ENCODE data around the gene RB1.
"Not testable (repeated sequence)": the region's sequence is repeated elsewhere in the genome, so short reads cannot be mapped to it uniquely, and the experiment has no call there.

RB1 gene

GRCh38 chr13:48299591-48299990 is 4.0 kb upstream of the RB1 start:
- no peak for DNase-seq

GRCh38 chr13:48302871-48303358 is 636 bp upstream of the RB1 start:
- no peak for DNase-seq

GRCh38 chr13:48304143-48304876 is 759 bp downstream of the RB1 start:
- no peak for DNase-seq

- no peak for DNase-seq
Measured at GRCh38 chr13:48311223-48311622, 7.7 kb downstream of the RB1 start.

GRCh38 chr13:48315969-48316650 is 12.6 kb downstream of the RB1 start:
- DNase-seq: no peak

DNA sequence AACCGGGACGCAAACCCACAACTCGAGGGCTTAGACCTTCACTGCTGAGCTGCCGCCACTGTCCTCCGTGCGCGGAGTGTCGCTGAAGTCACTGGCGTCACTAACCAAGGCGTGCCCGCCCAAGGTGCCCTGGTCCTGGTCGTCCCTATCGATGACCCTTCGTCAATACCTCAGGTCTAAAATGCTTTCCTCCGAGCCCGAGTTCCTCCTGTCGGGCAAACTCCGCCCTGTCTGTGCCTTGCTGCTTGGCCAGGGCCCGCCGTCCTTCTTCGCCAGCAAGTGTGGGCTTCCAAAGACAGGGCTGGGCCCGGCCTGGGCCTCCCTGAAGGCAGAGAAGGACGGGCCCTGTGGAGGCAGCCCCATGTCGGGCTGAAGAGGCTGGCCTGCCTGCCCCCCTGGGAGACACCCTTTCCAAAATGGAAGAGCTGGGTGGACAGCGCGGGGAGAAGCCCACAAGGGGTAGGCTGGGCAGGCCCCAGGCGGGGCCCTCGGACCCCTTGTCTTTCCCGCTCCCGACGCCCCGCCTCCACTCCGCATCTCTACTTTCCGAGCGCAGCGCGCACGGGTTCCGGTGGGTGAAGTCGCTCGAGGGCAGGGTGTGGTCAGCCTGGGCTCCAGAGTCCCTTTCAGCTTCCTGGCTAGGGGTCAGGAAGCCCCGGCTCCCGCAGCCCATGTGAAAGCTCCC is 13.4 kb downstream of the RB1 start:
- DNase-seq: no peak

GRCh38 chr13:48317511-48318376 is 14.2 kb downstream of the RB1 start:
- DNase-seq: no peak

GRCh38 chr13:48318377-48318811 is 14.8 kb downstream of the RB1 start:
- no peak for DNase-seq

DNA sequence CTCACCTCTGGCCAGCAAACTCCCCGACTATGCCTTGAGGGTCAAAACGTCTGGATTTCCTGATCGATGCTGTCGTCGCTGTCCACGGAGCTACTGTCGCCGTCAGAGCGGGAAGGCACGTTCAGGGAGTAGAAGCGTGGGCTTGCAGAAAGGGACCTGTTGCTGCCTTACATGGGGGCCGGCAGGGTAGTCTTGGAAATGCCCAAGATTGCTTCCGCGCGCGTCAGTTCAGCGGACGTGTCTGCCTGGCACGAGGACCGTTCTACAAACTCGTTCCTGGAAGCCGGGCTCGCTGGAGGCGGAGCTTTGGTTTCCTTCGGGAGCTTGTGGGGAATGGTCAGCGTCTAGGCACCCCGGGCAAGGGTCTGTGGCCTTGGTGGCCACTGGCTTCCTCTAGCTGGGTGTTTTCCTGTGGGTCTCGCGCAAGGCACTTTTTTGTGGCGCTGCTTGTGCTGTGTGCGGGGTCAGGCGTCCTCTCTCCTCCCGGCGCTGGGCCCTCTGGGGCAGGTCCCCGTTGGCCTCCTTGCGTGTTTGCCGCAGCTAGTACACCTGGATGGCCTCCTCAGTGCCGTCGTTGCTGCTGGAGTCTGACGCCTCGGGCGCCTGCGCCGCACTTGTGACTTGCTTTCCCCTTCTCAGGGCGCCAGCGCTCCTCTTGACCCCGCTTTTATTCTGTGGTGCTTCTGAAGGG is 15.4 kb downstream of the RB1 start:
- DNase-seq: no peak

GRCh38 chr13:48319531-48320398 is 16.2 kb downstream of the RB1 start:
- DNase-seq: no peak

- DNase-seq: no peak
Measured at GRCh38 chr13:48320399-48320790, 16.8 kb downstream of the RB1 start.

- DNase-seq: no peak
Measured at GRCh38 chr13:48320891-48321510, 17.4 kb downstream of the RB1 start.

- no peak for DNase-seq
Measured at GRCh38 chr13:48322294-48322693, 18.7 kb downstream of the RB1 start.

GRCh38 chr13:48333976-48334375 is 30.4 kb downstream of the RB1 start:
- DNase-seq: no peak

DNA sequence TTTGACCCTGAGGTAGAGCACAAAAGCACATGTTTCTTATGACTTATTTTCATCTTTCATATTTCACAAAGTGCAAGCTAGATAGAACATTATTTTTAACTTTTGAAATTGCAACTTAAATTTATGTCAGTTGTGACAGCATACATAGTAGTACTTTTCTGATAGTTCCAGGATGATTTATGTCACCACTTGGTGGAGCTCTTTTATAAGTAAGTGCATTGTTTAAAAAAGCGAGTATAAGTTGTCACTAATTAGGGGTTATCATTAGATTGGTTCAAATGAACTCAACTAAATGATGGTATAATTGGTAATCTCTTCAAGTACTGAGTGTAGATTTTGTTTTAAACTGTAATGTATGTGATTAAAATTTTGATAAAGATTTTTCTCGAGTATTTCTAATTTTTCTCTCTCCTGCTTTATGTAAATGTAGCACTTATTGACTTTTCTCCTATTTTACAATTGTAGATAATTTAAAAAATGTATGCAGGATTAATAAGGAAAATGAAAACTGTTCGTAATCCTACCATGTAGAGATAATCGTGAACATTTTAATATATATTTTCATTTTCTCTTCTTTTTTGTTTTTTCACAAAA is 31.1 kb downstream of the RB1 start:
- DNase-seq: no peak

DNA sequence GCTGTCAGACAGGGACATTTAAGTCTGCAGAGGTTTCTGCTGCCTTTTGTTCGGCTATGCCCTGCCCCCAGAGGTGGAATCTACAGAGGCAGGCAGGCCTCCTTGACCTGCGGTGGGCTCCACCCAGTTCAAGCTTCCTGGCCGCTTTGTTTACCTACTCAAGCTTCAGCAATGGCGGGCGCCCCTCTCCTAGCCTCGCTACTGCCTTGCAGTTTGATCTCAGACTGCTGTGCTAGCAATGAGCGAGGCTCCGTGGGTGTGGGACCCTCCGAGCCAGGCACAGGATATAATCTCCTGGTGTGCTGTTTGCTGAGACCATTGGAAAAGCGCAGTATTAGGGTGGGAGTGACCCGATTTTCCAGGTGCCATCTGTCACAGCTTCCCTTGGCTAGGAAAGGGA is 35.6 kb downstream of the RB1 start:
- DNase-seq: not testable (repeated sequence)

- DNase-seq: no peak
Measured at GRCh38 chr13:48344264-48344663, 40.7 kb downstream of the RB1 start.

- no peak for DNase-seq
Measured at GRCh38 chr13:48346583-48346982, 43.0 kb downstream of the RB1 start.

DNA sequence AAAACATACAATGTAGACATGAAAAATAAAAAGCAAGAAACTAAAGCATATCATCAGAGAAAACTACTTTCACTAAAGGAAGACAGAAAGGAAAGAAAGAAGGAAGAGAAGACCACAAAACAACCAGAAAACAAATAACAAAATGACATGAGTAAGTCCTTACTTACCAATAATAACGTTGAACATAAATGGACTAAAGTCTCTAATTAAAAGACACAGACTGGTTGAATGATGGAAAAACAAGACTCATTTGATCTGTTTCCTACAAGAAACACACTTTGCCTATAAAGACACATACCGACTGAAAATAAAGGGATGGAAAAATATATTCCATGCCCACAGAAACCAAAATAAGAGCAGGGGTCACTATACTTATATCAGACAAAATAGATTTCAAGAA is 46.0 kb downstream of the RB1 start:
- no peak for DNase-seq

DNA sequence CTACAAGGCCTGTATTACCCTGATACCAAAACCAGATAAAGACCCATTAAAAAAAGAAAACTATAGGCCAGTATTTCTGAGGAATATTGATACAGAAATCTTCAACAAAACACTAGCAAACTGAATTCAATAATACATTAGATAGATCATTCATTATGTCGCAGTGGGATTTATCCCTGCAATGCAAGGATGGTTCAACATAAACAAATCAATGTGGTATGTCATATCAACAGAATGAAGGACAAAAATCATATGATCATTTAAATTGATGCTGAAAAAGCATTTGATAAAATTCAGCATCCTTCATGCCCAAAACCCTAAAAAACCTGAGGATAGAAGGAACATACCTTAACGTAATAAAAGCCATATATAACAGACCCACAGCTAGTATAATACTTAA is 50.0 kb downstream of the RB1 start:
- DNase-seq: no peak

Measured in NCI-H2029 treated with DMSO at 0.1 percent for 48 hours (cell line).